ENCODE measurements around the gene SSTR3. TPM values are rescaled to one million over a fixed set of nuclear protein-coding genes. Genes with fewer than 3 reads are reported as not detected.

SSTR3 gene
- total RNA-seq (2014; rRNA removed; shearing (Covaris generic)): not detected in 2 replicates

DNA sequence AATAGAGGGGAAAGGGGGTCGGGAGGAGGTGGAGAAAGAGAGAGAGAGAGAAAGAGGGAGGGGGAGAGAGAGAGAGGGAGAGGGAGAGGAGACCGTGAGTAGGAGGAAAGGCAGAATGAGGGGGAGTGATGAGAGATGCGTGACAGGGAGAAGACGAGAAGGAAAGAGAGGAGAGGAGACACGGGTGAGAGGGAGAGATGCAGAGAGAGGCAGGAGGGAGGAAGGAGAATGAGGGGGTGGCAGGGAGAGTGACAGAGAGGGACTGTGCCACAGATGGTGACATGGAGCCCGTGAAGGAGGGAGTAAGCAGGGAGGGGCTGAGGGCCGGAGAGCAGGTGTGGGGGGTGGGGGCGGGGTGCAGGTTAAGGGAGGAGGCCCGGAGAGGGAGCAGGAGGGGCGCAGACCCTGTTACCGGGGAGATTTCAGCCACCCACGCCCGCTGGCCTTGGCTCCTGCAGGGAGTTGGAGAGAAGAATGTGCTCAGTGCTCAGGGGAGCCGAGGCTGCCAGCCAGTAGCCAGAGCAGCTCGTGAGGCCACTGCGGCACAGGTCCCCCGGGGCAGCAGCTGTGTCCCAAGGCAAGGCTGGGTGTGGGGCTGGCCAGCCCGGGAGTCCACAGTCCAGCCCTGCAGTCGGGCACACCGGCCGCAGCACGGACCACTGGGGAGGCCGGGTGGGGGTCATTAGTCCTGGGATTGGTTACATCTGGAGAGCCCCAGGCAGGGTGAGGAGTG, at the start of gene SSTR3:
Gene SSTR3, minus strand, starts transcription at position 304 of the 733 bp plus-strand sequence. CDS start 4,674 bp downstream, outside the sequence.

GRCh38 chr22:37244114-37244921, 32.0 kb upstream of the SSTR3 start, which contains the start of gene RAC2:
Gene RAC2 (minus strand): TSS chr22:37244269. CDS start chr22:37244148, 121 bp downstream.

GRCh38 chr22:37187891-37188761, 24.2 kb downstream of the SSTR3 start, which contains the start of gene C1QTNF6:
Gene C1QTNF6 (minus strand): TSS chr22:37188247. CDS start chr22:37188213, 34 bp downstream.

Small RNA genes lying within 50 kb of the gene (small RNA-seq; reads per million reads assigned to genes)
- gene Z82188.1: not detected

Other genes starting within 250 kb of the SSTR3 start
- 26.6 and 28.0 TPM in 2 replicates for gene TST, start 193.0 kb downstream of the SSTR3 start, total RNA-seq (2014; rRNA removed; shearing (Covaris generic))
- 61.4 and 63.6 TPM in 2 replicates for gene MPST, start 192.7 kb downstream of the SSTR3 start, total RNA-seq (2014; rRNA removed; shearing (Covaris generic))
- 19.1 and 23.7 TPM in 2 replicates for gene KCTD17, start 160.7 kb downstream of the SSTR3 start, total RNA-seq (2014; rRNA removed; shearing (Covaris generic))
- not detected in 2 replicates for gene TMPRSS6, start 102.8 kb downstream of the SSTR3 start, total RNA-seq (2014; rRNA removed; shearing (Covaris generic))
- gene IL2RB, start 62.6 kb downstream of the SSTR3 start, total RNA-seq (2014; rRNA removed; shearing (Covaris generic)): not detected in 2 replicates
- gene C1QTNF6, start 24.2 kb downstream of the SSTR3 start, total RNA-seq (2014; rRNA removed; shearing (Covaris generic)): 1.7 and 2.1 TPM in 2 replicates
- gene RAC2, start 31.8 kb upstream of the SSTR3 start, total RNA-seq (2014; rRNA removed; shearing (Covaris generic)): 0.40 TPM in 1 of 2 replicates, not detected in the other
- gene CYTH4, start 70.0 kb upstream of the SSTR3 start, total RNA-seq (2014; rRNA removed; shearing (Covaris generic)): 0.32 and 2.7 TPM in 2 replicates
- gene ELFN2, start 215.0 kb upstream of the SSTR3 start, total RNA-seq (2014; rRNA removed; shearing (Covaris generic)): 0.13 and 0.30 TPM in 2 replicates

Measured in A375 (cell line).